Measurements from ENCODE around the gene COX14. TPM values are rescaled to one million over a fixed set of nuclear protein-coding genes. Genes with fewer than 3 reads are reported as not detected.
"Not testable (repeated sequence)": the region's sequence is repeated elsewhere in the genome, so short reads cannot be mapped to it uniquely, and the experiment has no call there.

Gene COX14
- total and polyA plus RNA-seq, 4 experiments from 2014 or later = 53.3 to 354 (median 158) TPM

- Histone ChIP-seq H3K4me3 (ENCODE audit: low read length in 2 of 2) (peak overlapping the region; percentile 73 to 97), H3K27ac (ENCODE audit: low read depth, low read length) (peak overlapping the region; percentile 84), H3K4me1 (ENCODE audit: insufficient read depth, low read length) (peaks cover 27% of the 10 kb centered on the region), H3K36me3 (ENCODE audit: insufficient read depth, low read length) (peaks cover 18% of the 10 kb centered on the region)
- intact Hi-C loops (cut with micrococcal nuclease) = loop anchor here (10.0 kb wide), 1 partner anchor 320 kb away; the partner anchor contains the start of gene LARP4
- H3K27me3 Mint-ChIP-seq; H3K9me3 Mint-ChIP-seq; H3K27me3 ChIP-seq (ENCODE audit: insufficient read depth, low read length); DNase-seq; H3K9me3 ChIP-seq (ENCODE audit: control insufficient read depth in 1 of 2, low read length in 2 of 2): not testable (repeated sequence)
- CTCF ChIA-PET (ENCODE audit: partially characterized antibody) = interaction anchor here (0.9 to 16.2 kb wide), 14 partner anchors 8 to 199 kb away, joined by 3 to 316 read pairs (median 6); partner anchors contain the start of genes CERS5, COX14, GPD1 and LIMA1
- Mint-ChIP-seq H3K4me3 (peak overlapping the region; percentile 92 to 96 (median 94)), H3K27ac (peak overlapping the region; percentile 93 to 99 (median 98)), H3K4me1 (peaks cover 13 to 37% (median 27%) of the 10 kb centered on the region in 4 donors), H3K36me3 (peaks cover 17 to 40% of the 10 kb centered on the region in 2 donors)
- POLR2A ChIA-PET (ENCODE audit: partially characterized antibody) = interaction anchor here (0.7 to 4.6 kb wide), 19 partner anchors 10 to 819 kb away, joined by 3 to 110 read pairs (median 4); partner anchors contain the start of genes CERS5, COX14, DIP2B and LIMA1
Measured at GRCh38 chr12:50084409-50084774, 27.6 kb upstream of the COX14 start.

GRCh38 chr12:50084775-50085614 lies 27.0 kb upstream of the COX14 start, which contains the start of gene SMARCD1:
Gene SMARCD1, plus strand, starts transcription at chr12:50085342. Its CDS starts 28 bp downstream, at chr12:50085370.
- H3K36me3 ChIP-seq (ENCODE audit: insufficient read depth, low read length) = peaks cover 24% of the 10 kb centered on the region
- ChIA-PET POLR2A (ENCODE audit: partially characterized antibody) (interaction anchor here (0.6 to 4.6 kb wide), 20 partner anchors 10 to 820 kb away, joined by 3 to 110 read pairs (median 4); partner anchors contain the start of genes CERS5, COX14, DIP2B and LIMA1), CTCF (ENCODE audit: partially characterized antibody) (interaction anchor here (0.8 to 16.2 kb wide), 16 partner anchors 8 to 199 kb away, joined by 3 to 316 read pairs (median 6); partner anchors contain the start of genes CERS5, COX14, GPD1 and LIMA1)
- H3K27ac ChIP-seq (ENCODE audit: low read depth, low read length) = peak within 1 kb of the TSS; percentile 84
- peak; percentile 77 to 88 (median 79) for DNase-seq
- peaks cover 27% of the 10 kb centered on the region for H3K4me1 ChIP-seq (ENCODE audit: insufficient read depth, low read length)
- peak within 1 kb of the TSS; percentile 93 to 99 (median 98) for H3K27ac Mint-ChIP-seq
- peaks cover 20 to 46% of the 10 kb centered on the region in 2 donors for H3K36me3 Mint-ChIP-seq
- intact Hi-C loops (cut with micrococcal nuclease) = loop anchor here (1.0 to 10.0 kb wide), 4 partner anchors 26 to 320 kb away; partner anchors contain the start of genes CERS5, LARP4 and RACGAP1
- peaks cover 13 to 37% (median 27%) of the 10 kb centered on the region in 4 donors for H3K4me1 Mint-ChIP-seq
- H3K27me3 Mint-ChIP-seq = no peaks in the 10 kb centered on the region
- no peaks in the 10 kb centered on the region for H3K9me3 Mint-ChIP-seq
- peak within 1 kb of the TSS; percentile 73 to 97 for H3K4me3 ChIP-seq (ENCODE audit: low read length in 2 of 2)
- H3K27me3 ChIP-seq (ENCODE audit: insufficient read depth, low read length) = no peaks in the 10 kb centered on the region
- no peaks in the 10 kb centered on the region for H3K9me3 ChIP-seq (ENCODE audit: control insufficient read depth in 1 of 2, low read length in 2 of 2)
- peak within 1 kb of the TSS; percentile 92 to 96 (median 94) for H3K4me3 Mint-ChIP-seq

DNA sequence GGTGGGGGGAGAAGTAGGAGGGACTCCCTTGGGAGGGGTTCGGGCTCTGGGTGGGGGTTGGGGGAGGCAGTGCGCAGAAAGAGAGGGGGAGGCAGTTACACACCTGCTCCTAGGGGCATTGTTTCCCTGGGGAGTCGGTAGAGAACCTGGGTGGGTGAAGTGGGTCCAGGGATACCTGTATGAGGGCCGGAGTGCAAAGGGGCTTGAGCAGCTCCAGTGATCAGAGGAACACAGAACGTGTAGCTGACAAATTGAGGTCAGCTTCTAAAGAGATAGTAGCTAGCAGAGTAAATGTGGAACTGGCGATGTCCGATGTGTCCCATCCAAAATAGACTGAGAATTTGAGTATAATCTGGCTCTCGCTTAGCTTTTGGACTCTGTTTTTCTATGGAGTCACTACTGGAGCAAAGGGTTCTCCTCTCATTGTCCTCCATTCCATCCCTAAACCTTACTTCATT lies 26.4 kb upstream of the COX14 start:
- H3K9me3 ChIP-seq (ENCODE audit: control insufficient read depth in 1 of 2, low read length in 2 of 2) = no peaks in the 10 kb centered on the region
- peak overlapping the region; percentile 84 for H3K27ac ChIP-seq (ENCODE audit: low read depth, low read length)
- peaks cover 13 to 37% (median 27%) of the 10 kb centered on the region in 4 donors for H3K4me1 Mint-ChIP-seq
- peak overlapping the region; percentile 87 to 96 (median 94) for H3K4me3 Mint-ChIP-seq
- H3K27ac Mint-ChIP-seq = peak overlapping the region; percentile 93 to 98 (median 96)
- no peak for DNase-seq
- peaks cover 27% of the 10 kb centered on the region for H3K4me1 ChIP-seq (ENCODE audit: insufficient read depth, low read length)
- H3K27me3 Mint-ChIP-seq = no peaks in the 10 kb centered on the region
- H3K36me3 Mint-ChIP-seq = peaks cover 24 to 50% of the 10 kb centered on the region in 2 donors
- ChIA-PET CTCF (ENCODE audit: partially characterized antibody) (interaction anchor here (0.8 to 16.2 kb wide), 9 partner anchors 8 to 198 kb away, joined by 3 to 316 read pairs (median 7); partner anchors contain the start of genes CERS5, COX14, GPD1 and LIMA1), POLR2A (ENCODE audit: partially characterized antibody) (interaction anchor here (0.6 to 4.6 kb wide), 16 partner anchors 11 to 821 kb away, joined by 3 to 110 read pairs (median 4); partner anchors contain the start of genes CERS5, COX14, LIMA1 and RACGAP1)
- H3K9me3 Mint-ChIP-seq = no peaks in the 10 kb centered on the region
- H3K4me3 ChIP-seq (ENCODE audit: low read length in 2 of 2) = peak overlapping the region; percentile 2 to 73
- intact Hi-C loops (cut with micrococcal nuclease) = loop anchor here (1.0 to 10.0 kb wide), 4 partner anchors 26 to 319 kb away; partner anchors contain the start of genes CERS5, LARP4 and RACGAP1
- no peaks in the 10 kb centered on the region for H3K27me3 ChIP-seq (ENCODE audit: insufficient read depth, low read length)
- H3K36me3 ChIP-seq (ENCODE audit: insufficient read depth, low read length) = peaks cover 29% of the 10 kb centered on the region

DNA sequence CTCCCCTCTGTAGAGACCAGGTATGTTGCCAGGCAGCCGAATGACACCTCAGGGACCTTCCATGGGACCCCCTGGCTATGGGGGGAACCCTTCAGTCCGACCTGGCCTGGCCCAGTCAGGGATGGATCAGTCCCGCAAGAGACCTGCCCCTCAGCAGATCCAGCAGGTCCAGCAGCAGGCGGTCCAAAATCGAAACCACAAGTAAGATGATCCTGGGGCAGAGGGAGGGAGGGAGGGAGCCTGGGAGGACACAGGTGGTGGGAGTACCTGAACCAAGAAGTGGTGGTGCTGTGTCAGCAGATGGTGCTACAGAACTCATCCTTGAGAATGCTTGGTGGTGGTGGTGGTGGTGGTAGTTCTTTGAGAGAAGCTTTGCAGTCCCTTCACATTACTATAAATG lies 25.9 kb upstream of the COX14 start:
- POLR2A ChIA-PET (ENCODE audit: partially characterized antibody) = interaction anchor here (0.7 to 4.6 kb wide), 3 partner anchors 26 to 197 kb away, joined by 6 to 110 read pairs (median 13); partner anchors contain the start of genes CERS5, COX14 and LIMA1
- no peaks in the 10 kb centered on the region for H3K27me3 ChIP-seq (ENCODE audit: insufficient read depth, low read length)
- H3K4me1 ChIP-seq (ENCODE audit: insufficient read depth, low read length) = peaks cover 27% of the 10 kb centered on the region
- peaks cover 32% of the 10 kb centered on the region for H3K36me3 ChIP-seq (ENCODE audit: insufficient read depth, low read length)
- no peaks in the 10 kb centered on the region for H3K27me3 Mint-ChIP-seq
- H3K9me3 ChIP-seq (ENCODE audit: control insufficient read depth in 1 of 2, low read length in 2 of 2) = no peaks in the 10 kb centered on the region
- intact Hi-C loops (cut with micrococcal nuclease) = loop anchor here (10.0 kb wide), 1 partner anchor 319 kb away; the partner anchor contains the start of gene LARP4
- H3K4me1 Mint-ChIP-seq = peaks cover 13 to 37% (median 27%) of the 10 kb centered on the region in 4 donors
- H3K27ac ChIP-seq (ENCODE audit: low read depth, low read length) = peak overlapping the region; percentile 84
- peak overlapping the region; percentile 76 to 96 (median 93) for H3K4me3 Mint-ChIP-seq
- peaks cover 27 to 53% of the 10 kb centered on the region in 2 donors for H3K36me3 Mint-ChIP-seq
- H3K4me3 ChIP-seq (ENCODE audit: low read length in 2 of 2) = no peak overlapping the region
- DNase-seq = no peak
- peak overlapping the region; percentile 42 to 98 (median 95) for H3K27ac Mint-ChIP-seq
- no peaks in the 10 kb centered on the region for H3K9me3 Mint-ChIP-seq
- CTCF ChIA-PET (ENCODE audit: partially characterized antibody) = interaction anchor here (1.2 to 16.2 kb wide), 6 partner anchors 7 to 197 kb away, joined by 3 to 316 read pairs (median 8); partner anchors contain the start of genes CERS5, COX14, GPD1 and LIMA1

- H3K36me3 Mint-ChIP-seq = peaks cover 32 to 62% of the 10 kb centered on the region in 2 donors
- DNase-seq = no peak
- no peak overlapping the region for H3K27ac ChIP-seq (ENCODE audit: low read depth, low read length)
- intact Hi-C loops (cut with micrococcal nuclease) = loop anchor here (10.0 kb wide), 1 partner anchor 318 kb away; the partner anchor contains the start of gene LARP4
- POLR2A ChIA-PET (ENCODE audit: partially characterized antibody) = interaction anchor here (0.6 to 1.9 kb wide), 3 partner anchors 23 to 1235 kb away, joined by 3 to 9 read pairs (median 7); partner anchors contain the start of genes CERS5 and DDX23
- no peaks in the 10 kb centered on the region for H3K9me3 Mint-ChIP-seq
- no peaks in the 10 kb centered on the region for H3K27me3 ChIP-seq (ENCODE audit: insufficient read depth, low read length)
- H3K4me1 ChIP-seq (ENCODE audit: insufficient read depth, low read length) = peaks cover 27% of the 10 kb centered on the region
- peaks cover 13 to 37% (median 27%) of the 10 kb centered on the region in 4 donors for H3K4me1 Mint-ChIP-seq
- no peaks in the 10 kb centered on the region for H3K27me3 Mint-ChIP-seq
- no peak overlapping the region for H3K4me3 ChIP-seq (ENCODE audit: low read length in 2 of 2)
- CTCF ChIA-PET (ENCODE audit: partially characterized antibody) = interaction anchor here (0.8 to 16.2 kb wide), 11 partner anchors 10 to 135 kb away, joined by 3 to 316 read pairs (median 5); partner anchors contain the start of genes CERS5, COX14 and GPD1
- peaks cover 35% of the 10 kb centered on the region for H3K36me3 ChIP-seq (ENCODE audit: insufficient read depth, low read length)
- H3K9me3 ChIP-seq (ENCODE audit: control insufficient read depth in 1 of 2, low read length in 2 of 2) = no peaks in the 10 kb centered on the region
- H3K4me3 Mint-ChIP-seq = peak overlapping the region in 6 of 8 donors; percentile 38 to 52 (median 48)
- H3K27ac Mint-ChIP-seq = peak overlapping the region in 4 of 7 donors; percentile 70 to 98 (median 85)
Measured at GRCh38 chr12:50087151-50087550, 24.9 kb upstream of the COX14 start.

- no peaks in the 10 kb centered on the region for H3K9me3 Mint-ChIP-seq
- Histone ChIP-seq H3K9me3 (ENCODE audit: control insufficient read depth in 1 of 2, low read length in 2 of 2) (no peaks in the 10 kb centered on the region), H3K27ac (ENCODE audit: low read depth, low read length) (no peak overlapping the region), H3K27me3 (ENCODE audit: insufficient read depth, low read length) (no peaks in the 10 kb centered on the region), H3K36me3 (ENCODE audit: insufficient read depth, low read length) (peaks cover 41% of the 10 kb centered on the region), H3K4me1 (ENCODE audit: insufficient read depth, low read length) (peaks cover 27% of the 10 kb centered on the region), H3K4me3 (ENCODE audit: low read length in 2 of 2) (no peak overlapping the region)
- DNase-seq = no peak
- intact Hi-C loops (cut with micrococcal nuclease) = loop anchor here (1.0 to 10.0 kb wide), 2 partner anchors 87 to 317 kb away; partner anchors contain the start of gene LARP4
- peak overlapping the region in 3 of 8 donors; percentile 9 to 36 (median 21) for H3K4me3 Mint-ChIP-seq
- H3K36me3 Mint-ChIP-seq = peaks cover 32 to 62% of the 10 kb centered on the region in 2 donors
- ChIA-PET CTCF (ENCODE audit: partially characterized antibody) (interaction anchor here (0.8 to 16.2 kb wide), 12 partner anchors 9 to 227 kb away, joined by 3 to 316 read pairs (median 4); partner anchors contain the start of genes CERS5, COX14 and GPD1), POLR2A (ENCODE audit: partially characterized antibody) (interaction anchor here (1.1 to 1.9 kb wide), 3 partner anchors 23 to 88 kb away, joined by 3 to 9 read pairs (median 7); partner anchors contain the start of gene CERS5)
- peak overlapping the region in 4 of 7 donors; percentile 14 to 70 (median 31) for H3K27ac Mint-ChIP-seq
- H3K4me1 Mint-ChIP-seq = peaks cover 13 to 32% (median 27%) of the 10 kb centered on the region in 4 donors
- no peaks in the 10 kb centered on the region for H3K27me3 Mint-ChIP-seq
Measured at GRCh38 chr12:50087995-50088394, 24.0 kb upstream of the COX14 start.
